SK-N-MC (cell line): ENCODE data around the gene MCM9.

Experiments used
- EZH2 ChIP-seq: fragments of 200-600 bp; sonication (generic); IDR thresholded peaks from one replicate; pipeline ENCODE4 v1.6.1; 2017; ENCODE audit warnings: antibody characterized with exemption
- POLR2AphosphoS5 ChIP-seq: IDR thresholded peaks from 2 replicates; pipeline ENCODE4 v1.6.1; 2012; ENCODE audit warnings: mild to moderate bottlenecking, low read depth, low read length, borderline replicate concordance

DNA sequence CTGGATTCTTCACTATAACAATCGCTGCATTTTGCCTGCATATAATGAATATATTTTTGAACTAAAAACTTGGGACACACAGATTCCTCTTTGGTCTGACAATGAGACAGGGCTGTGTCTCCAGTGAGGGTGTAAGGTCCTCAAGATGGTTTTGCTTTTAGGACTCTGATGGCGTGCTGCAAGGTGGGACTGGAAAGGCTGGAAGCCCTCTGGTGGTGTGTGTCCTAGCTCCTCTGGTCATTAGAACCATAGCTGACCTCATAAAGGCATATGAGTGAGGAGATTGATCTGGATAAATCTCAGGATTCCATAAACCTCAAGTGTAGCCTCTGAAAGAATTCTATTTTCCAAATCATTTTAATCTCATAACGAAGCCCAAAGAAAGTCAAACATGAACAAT is 149.4 kb downstream of the MCM9 start:
- TF ChIP-seq EZH2 (no peak), POLR2AphosphoS5 (no peak)
